GM21381 (cell line): ENCODE measurements around the gene EHD1.
A peak's percentile ranks its signal among the peaks of the same experiment; 100 is the strongest.

ENCODE experiments used
- ATAC-seq: cut with Tn5 transposase; IDR thresholded peaks from one replicate; pipeline ENCODE4 v1.9.1; 2021; ENCODE audit warnings: mild to moderate bottlenecking, moderate library complexity; ENCODE audit not compliant: unreplicated experiment

The EHD1 gene

GRCh38 chr11:64910451-64911093 is 32.2 kb upstream of the EHD1 start:
- no peak for ATAC-seq

- no peak for ATAC-seq
Observed at GRCh38 chr11:64909653-64910343, 31.4 kb upstream of the EHD1 start.

DNA sequence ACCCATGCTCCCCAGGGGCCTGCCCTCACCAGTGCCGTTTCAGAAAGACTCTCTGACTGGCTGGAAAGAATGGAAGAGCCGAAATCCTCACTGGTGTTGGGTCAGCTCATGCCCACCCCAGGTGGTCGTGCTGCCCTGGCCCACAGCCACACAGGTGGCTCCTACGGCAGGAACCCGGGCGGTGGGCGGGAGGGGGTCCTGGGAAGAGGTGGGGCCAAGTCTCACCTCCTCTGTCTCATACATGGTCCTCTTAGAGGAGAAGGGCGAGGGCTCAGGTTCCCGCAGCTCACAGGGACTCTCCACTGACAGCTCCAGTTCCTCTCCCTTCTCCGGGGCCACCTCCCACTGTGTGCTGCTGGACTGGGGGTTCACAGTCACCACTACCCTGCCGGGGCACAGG is 30.3 kb upstream of the EHD1 start:
- no peak for ATAC-seq

DNA sequence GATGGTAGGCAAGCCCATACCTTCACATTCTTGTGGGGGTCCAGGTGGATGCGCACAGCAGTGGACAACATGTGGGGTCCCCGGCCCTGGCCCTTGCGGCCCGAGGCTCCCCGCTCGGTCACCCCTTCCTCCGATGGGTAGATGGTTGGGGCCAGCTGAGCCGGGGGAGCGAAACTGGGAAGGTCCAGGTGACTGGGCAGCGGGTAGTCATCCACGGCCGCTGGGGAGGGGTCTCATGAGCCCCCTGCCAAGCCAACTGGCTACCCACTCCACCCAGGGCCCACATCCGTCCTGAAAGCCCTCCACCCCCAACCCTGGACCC is 27.9 kb upstream of the EHD1 start:
- no peak for ATAC-seq

- no peak for ATAC-seq
Observed at GRCh38 chr11:64905516-64906313, 27.3 kb upstream of the EHD1 start.

DNA sequence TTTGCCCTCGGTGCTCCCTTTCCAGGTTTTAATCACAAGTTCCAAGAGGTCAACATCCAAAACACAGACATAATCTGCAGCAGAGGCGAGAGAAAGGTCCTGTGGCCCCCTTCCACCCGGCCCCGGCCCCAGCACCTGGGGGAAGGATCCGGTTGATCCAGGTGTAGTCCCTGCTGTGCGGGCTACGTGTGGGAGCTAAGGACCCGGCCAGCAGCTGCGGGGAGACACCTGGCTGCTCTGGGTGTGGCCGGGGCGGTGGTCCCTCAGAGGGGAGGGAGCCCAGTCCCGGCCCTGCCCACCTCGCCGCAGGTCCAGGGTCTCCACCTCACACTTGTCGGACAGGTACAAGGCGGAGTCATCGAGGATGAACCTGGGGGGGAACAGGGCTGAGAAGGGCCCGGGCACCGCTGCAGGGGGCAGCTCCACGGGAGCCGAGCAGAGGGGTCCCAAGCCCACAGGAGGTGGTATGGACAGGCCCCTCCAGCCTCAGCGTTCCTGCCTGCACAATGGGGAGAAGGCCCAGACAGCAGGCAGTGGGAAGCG is 24.9 kb upstream of the EHD1 start:
- ATAC-seq = no peak

DNA sequence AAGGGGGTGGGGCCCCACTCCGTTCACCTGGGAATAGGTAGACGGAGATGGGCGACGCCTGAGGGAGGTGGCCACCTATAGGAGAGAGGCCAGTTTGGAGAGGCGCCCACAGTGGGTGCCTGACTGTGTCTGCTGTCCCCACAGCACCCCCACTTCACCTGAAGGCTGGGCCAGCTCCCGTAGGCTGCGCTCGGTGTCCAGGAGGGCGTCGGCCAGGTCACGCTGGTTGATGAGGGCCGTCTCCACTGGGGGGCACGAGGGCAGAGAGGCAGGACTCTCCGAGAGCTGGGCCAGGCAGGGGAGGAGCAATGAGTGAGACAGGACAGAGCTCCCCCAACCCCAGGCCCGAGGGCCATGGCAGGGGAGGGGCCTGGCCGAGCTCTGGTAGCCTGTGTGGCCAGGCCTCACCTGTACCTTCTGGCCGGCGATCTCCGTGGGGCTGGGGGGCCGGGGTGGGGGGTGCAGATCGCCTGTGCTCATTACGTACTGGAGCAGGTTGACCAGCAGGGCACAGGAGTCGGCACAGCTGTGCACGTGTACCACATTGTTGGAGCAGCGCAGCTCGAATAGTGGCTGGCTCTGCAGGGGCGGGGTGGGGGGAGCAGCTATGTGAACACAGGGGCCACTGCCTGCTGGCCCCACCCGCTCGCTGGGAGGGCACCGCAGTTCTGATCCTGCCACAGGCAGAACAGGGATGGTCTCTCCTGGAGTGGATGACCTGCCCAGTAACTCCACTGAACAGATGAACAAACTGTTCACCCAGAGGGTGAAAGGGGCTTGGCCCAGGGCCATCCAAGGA is 23.9 kb upstream of the EHD1 start:
- ATAC-seq = no peak

- ATAC-seq = no peak
Observed at GRCh38 chr11:64900774-64901173, 22.4 kb upstream of the EHD1 start.

GRCh38 chr11:64900263-64900678 is 21.9 kb upstream of the EHD1 start:
- ATAC-seq = no peak

GRCh38 chr11:64898541-64898940 is 20.1 kb upstream of the EHD1 start:
- ATAC-seq = no peak

DNA sequence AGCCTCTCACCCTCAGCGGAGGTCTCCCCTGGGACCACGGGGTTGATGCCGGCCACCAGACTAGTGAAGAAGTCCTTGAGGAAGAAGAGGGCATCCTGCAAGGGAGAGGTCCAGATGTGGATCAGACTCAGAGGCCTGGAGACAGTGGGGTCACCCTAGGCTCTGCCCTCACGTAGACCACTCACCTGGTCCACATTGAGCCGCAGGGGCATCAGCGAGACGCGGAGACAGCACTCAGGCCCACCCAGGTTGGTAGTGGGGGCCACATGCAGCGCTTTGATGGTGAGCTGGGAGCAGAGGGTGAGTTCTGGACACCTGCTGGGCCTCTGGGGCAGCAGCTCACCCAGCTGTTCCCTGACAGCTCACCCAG is 19.6 kb upstream of the EHD1 start:
- ATAC-seq = no peak

GRCh38 chr11:64897381-64898075 is 19.1 kb upstream of the EHD1 start:
- no peak for ATAC-seq

DNA sequence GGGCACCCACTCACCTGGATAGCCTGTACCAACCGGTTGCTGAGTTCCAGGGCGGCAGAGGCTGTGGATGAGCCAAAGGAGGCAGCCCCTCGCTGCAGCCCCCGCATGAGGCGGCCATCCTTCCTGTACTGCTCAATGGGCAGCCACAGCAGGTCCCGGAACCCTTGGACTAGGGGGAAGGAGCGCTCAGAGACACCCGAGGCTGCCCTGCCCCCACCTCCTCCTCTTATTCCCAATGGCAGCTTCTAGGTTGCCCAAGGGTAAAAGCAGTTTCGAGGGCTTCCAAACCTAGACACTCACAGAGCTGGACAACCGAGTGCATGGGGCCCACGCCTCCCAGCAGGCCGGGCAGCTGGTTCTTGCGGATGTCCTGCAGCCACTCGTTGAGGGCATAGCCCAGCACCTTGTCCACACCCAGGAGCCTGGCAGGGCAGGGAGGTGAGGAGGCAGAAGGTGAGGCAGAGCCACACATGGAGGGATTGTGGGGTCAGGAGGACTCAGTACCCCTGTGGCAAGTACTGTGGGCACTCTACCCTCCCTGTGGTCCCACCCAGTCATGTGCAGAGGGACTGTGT is 18.1 kb upstream of the EHD1 start:
- no peak for ATAC-seq

- no peak for ATAC-seq
Observed at GRCh38 chr11:64894812-64895452, 16.5 kb upstream of the EHD1 start.

DNA sequence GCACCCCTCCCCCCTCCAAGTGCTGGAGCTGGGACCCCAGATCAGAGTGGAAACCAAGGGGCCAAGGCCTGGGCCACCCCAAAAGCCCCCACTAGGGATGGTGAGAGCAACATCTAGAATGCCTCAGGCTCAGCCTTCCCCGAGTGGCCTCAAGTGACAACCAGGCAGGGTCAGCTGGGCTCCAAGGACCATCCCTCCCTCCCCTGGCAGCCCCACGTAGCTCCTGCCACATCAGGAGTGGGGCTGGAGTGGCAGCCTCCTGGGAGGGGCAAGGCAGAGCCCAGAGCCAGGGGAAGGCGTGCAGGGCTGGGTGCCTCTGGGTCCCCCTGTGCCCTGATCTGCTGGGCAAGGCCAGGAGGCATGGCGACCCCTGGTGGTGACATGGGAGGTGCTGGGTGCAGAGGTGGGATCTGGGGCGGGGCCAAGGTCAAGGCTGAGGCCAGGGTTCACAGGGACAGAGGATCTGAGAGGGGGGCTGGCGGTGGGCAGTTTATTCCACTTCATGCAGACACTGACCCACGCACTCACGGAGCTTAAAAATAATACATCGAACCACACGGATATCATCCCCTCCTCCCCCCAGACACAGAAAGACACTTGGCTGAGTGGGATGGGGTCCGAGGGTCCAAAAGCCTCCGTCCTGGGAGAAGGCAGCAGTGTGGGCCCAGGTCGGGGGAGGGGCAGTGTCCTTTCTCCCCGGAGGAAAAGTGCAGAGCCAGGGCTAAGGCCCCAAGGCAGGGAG is 15.8 kb upstream of the EHD1 start:
- ATAC-seq = peak; percentile 64

GRCh38 chr11:64893194-64894069 is 15.0 kb upstream of the EHD1 start:
- ATAC-seq = no peak

- ATAC-seq = no peak
Observed at GRCh38 chr11:64892838-64893193, 14.4 kb upstream of the EHD1 start.

DNA sequence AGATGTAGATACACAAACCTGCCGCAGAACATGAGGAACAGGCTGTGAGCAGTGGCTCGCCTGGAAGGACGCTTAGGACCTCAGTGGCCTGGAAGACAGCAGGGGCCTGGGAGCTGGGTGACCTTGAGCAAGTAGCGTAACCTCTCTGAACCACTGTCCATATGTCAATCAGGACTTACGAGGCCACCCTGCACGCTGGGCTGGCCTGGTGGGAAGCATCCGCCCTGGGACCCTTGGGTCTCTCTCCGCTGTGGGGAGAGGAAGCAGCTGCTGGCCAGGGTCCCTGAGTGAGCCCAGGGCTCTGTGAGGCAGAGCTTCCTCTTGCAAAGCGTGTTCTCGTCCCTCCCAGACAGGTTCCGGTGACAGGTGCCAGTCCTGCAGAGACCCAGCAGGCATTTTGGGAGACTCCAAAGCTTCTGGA is 14.0 kb upstream of the EHD1 start:
- no peak for ATAC-seq
